Caco-2 (cell line): ENCODE measurements around the gene RALGPS1. TPM values are rescaled to one million over a fixed set of nuclear protein-coding genes. Genes with fewer than 3 reads are reported as not detected.

Source experiments
- BruUV-seq: library from RNA; stranded (reverse); fragments of 400-500 nt; replicated peaks from 2 replicates; lab custom pipeline; 2021; lab: Mats Ljungman, UMichigan
- CTCF ChIA-PET: fragments of 300-600 bp; sonication (Branson Sonifier 250); formaldehyde crosslinking; loops from one replicate; lab custom pipeline; 2022; ENCODE audit warnings: antibody characterized with exemption; lab: Charles Lee
- POLR2A ChIA-PET: fragments of 300-600 bp; sonication (Branson Sonifier 250); formaldehyde crosslinking; loops from one replicate; lab custom pipeline; 2022; ENCODE audit warnings: antibody characterized with exemption; lab: Charles Lee
- DNase-seq, 2 experiments: peaks; one replicate each; pipeline versions ENCODE4 v3.0.0 to v3.0.0-alpha.2; 2020 to 2022
- H3K27me3 ChIP-seq: replicated peaks from 2 replicates; pipeline ENCODE4 v1.6.0; 2011; ENCODE audit warnings: low read length; ENCODE audit not compliant: control insufficient read depth, insufficient read depth
- H3K36me3 ChIP-seq: 2 replicates; pipeline ENCODE4 v1.5.1; 2011; ENCODE audit warnings: low read length; ENCODE audit not compliant: control insufficient read depth, insufficient read depth
- H3K4me1 ChIP-seq: fragments of 250-450 bp; sonication (Bioruptor Pico); 2 replicates; pipeline ENCODE4 v1.5.1; 2020; ENCODE audit warnings: mild to moderate bottlenecking
- H3K4me3 ChIP-seq: 2 replicates; pipeline ENCODE4 v1.5.1; 2011; ENCODE audit warnings: low read depth, mild to moderate bottlenecking, control low read depth, low read length
- H3K9me3 ChIP-seq: fragments of 250-450 bp; sonication (Bioruptor Pico); 2 replicates; pipeline ENCODE4 v1.5.1; 2020; ENCODE audit warnings: mild to moderate bottlenecking, moderate library complexity
- H3K27ac Mint-ChIP-seq: one replicate; pipeline ENCODE4 v1.8.0; 2022; ENCODE audit warnings: mixed read lengths; ENCODE audit not compliant: unreplicated experiment
- H3K27me3 Mint-ChIP-seq: one replicate; pipeline ENCODE4 v1.8.0; 2022; ENCODE audit warnings: mixed read lengths; ENCODE audit not compliant: insufficient read depth, unreplicated experiment
- H3K36me3 Mint-ChIP-seq: one replicate; pipeline ENCODE4 v1.8.0; 2022; ENCODE audit warnings: mild to moderate bottlenecking, mixed read lengths; ENCODE audit not compliant: insufficient read depth, unreplicated experiment
- H3K4me1 Mint-ChIP-seq: one replicate; pipeline ENCODE4 v1.8.0; 2022; ENCODE audit warnings: low read depth, mixed read lengths; ENCODE audit not compliant: unreplicated experiment
- H3K4me3 Mint-ChIP-seq: one replicate; pipeline ENCODE4 v1.8.0; 2022; ENCODE audit warnings: mild to moderate bottlenecking, moderate library complexity, mixed read lengths; ENCODE audit not compliant: unreplicated experiment
- H3K9me3 Mint-ChIP-seq: one replicate; pipeline ENCODE4 v1.8.0; 2022; ENCODE audit warnings: mixed read lengths; ENCODE audit not compliant: unreplicated experiment
- CTCF ChIP-seq, 2 experiments: fragments of 200-600 bp in 1 of 2; IDR thresholded peaks; 1 replicate in 1 of 2; 2 replicates in 1 of 2; pipeline versions ENCODE4 v1.5.1 to v1.8.0; 2011 to 2022; ENCODE audit warnings: antibody characterized with exemption in 1 of 2, control low read depth in 1 of 2, inconsistent platforms in 1 of 2, low read depth in 1 of 2, low read length in 1 of 2, mild to moderate bottlenecking in 1 of 2, moderate library complexity in 1 of 2; ENCODE audit not compliant: insufficient read depth in 1 of 2, severe bottlenecking in 1 of 2, unreplicated experiment in 1 of 2
- intact Hi-C: fragments of 100-400 bp; cut with micrococcal nuclease; formaldehyde crosslinking; loops from one replicate; pipeline ENCODE4 v1.10.0; 2022; ENCODE audit not compliant: unreplicated experiment
- total RNA-seq: library from RNA; stranded (reverse); gene quantifications from 2 replicates; pipeline ENCODE4 v1.2.3, GENCODE V29; 2022

Gene RALGPS1
- total RNA-seq, 1 experiment from 2014 or later = 41.5 TPM

- Mint-ChIP-seq H3K27me3 (no peaks in the 10 kb centered on the region), H3K9me3 (peaks cover 4% of the 10 kb centered on the region), H3K36me3 (peaks cover 6% of the 10 kb centered on the region), H3K4me1 (peaks cover 8% of the 10 kb centered on the region), H3K27ac (no peak overlapping the region), H3K4me3 (no peak overlapping the region)
- H3K4me1 ChIP-seq = peaks cover 23% of the 10 kb centered on the region
- no peak for TF ChIP-seq CTCF (IDR thresholded peaks at IDR 0.05; ENCODE audit: insufficient read depth in 1 of 2, low read depth in 1 of 2, low read length in 1 of 2, severe bottlenecking in 1 of 2, unreplicated experiment in 1 of 2)
- DNase-seq = no peak
- H3K36me3 ChIP-seq = no peaks in the 10 kb centered on the region; the same call in 1 of the 2 replicates
- no peak overlapping the region for H3K4me3 ChIP-seq
- no peaks in the 10 kb centered on the region for H3K9me3 ChIP-seq
- ChIA-PET CTCF (interaction anchor here (0.7 to 1.9 kb wide), 2 partner anchors 47 to 80 kb away, joined by 3 to 4 read pairs; no protein-coding TSS in a partner anchor), POLR2A (no interaction called here)
- BruUV-seq = no TSS peak
- H3K27me3 ChIP-seq = no peaks in the 10 kb centered on the region
- intact Hi-C loops = no loop called here
Observed at GRCh38 chr9:126986506-126986951, 71.9 kb downstream of the RALGPS1 start.

- no peak overlapping the region for H3K4me3 ChIP-seq
- Mint-ChIP-seq H3K9me3 (peaks cover 20% of the 10 kb centered on the region), H3K36me3 (peaks cover 15% of the 10 kb centered on the region), H3K27ac (no peak overlapping the region), H3K4me3 (no peak overlapping the region), H3K4me1 (peaks cover 8% of the 10 kb centered on the region), H3K27me3 (no peaks in the 10 kb centered on the region)
- POLR2A ChIA-PET = no interaction called here
- no peak for TF ChIP-seq CTCF (IDR thresholded peaks at IDR 0.05; ENCODE audit: insufficient read depth in 1 of 2, low read depth in 1 of 2, low read length in 1 of 2, severe bottlenecking in 1 of 2, unreplicated experiment in 1 of 2)
- CTCF ChIA-PET = no interaction called here
- no peak for DNase-seq
- H3K27me3 ChIP-seq = no peaks in the 10 kb centered on the region
- H3K9me3 ChIP-seq = peaks cover 14% of the 10 kb centered on the region
- BruUV-seq = no TSS peak
- intact Hi-C loops = no loop called here
- no peaks in the 10 kb centered on the region; the same call in 1 of the 2 replicates for H3K36me3 ChIP-seq
- H3K4me1 ChIP-seq = peaks cover 23% of the 10 kb centered on the region
Observed at GRCh38 chr9:126988857-126989256, 74.3 kb downstream of the RALGPS1 start.

- peaks cover 14% of the 10 kb centered on the region for H3K9me3 ChIP-seq
- no peak for DNase-seq
- Mint-ChIP-seq H3K27me3 (no peaks in the 10 kb centered on the region), H3K9me3 (peaks cover 20% of the 10 kb centered on the region), H3K4me3 (no peak overlapping the region), H3K4me1 (peaks cover 8% of the 10 kb centered on the region), H3K27ac (peak overlapping the region; percentile 36), H3K36me3 (peaks cover 15% of the 10 kb centered on the region)
- H3K27me3 ChIP-seq = no peaks in the 10 kb centered on the region
- ChIA-PET CTCF (no interaction called here), POLR2A (no interaction called here)
- intact Hi-C loops = no loop called here
- TF ChIP-seq CTCF (IDR thresholded peaks at IDR 0.05; ENCODE audit: insufficient read depth in 1 of 2, low read depth in 1 of 2, low read length in 1 of 2, severe bottlenecking in 1 of 2, unreplicated experiment in 1 of 2) = no peak
- H3K4me3 ChIP-seq = no peak overlapping the region
- peaks cover 23% of the 10 kb centered on the region for H3K4me1 ChIP-seq
- H3K36me3 ChIP-seq = no peaks in the 10 kb centered on the region; the same call in 1 of the 2 replicates
- no TSS peak for BruUV-seq
Observed at GRCh38 chr9:126989847-126990842, 75.6 kb downstream of the RALGPS1 start.
